NOMO-1 treated with DMSO at 0.1 percent for 48 hours (cell line): ENCODE measurements around the gene MAT2A.
A peak's percentile ranks its signal among the peaks of the same experiment; 100 is the strongest.
"Not testable (repeated sequence)": the region's sequence is repeated elsewhere in the genome, so short reads cannot be mapped to it uniquely, and the experiment has no call there.

Experiments used
- DNase-seq: peaks from one replicate; lab custom pipeline; 2025; ENCODE audit not compliant: unreplicated experiment; lab: John Stamatoyannopoulos, UW

MAT2A gene

GRCh38 chr2:85523903-85524335, 15.0 kb upstream of the MAT2A start:
- no peak for DNase-seq

- peak; percentile 63 for DNase-seq
These were observed 14.5 kb upstream of the MAT2A start for GRCh38 chr2:85524336-85524908.

GRCh38 chr2:85525029-85525428, 13.9 kb upstream of the MAT2A start:
- no peak for DNase-seq

GRCh38 chr2:85525567-85525966, 13.4 kb upstream of the MAT2A start:
- DNase-seq = peak; percentile 85

- no peak for DNase-seq
These were observed 11.2 kb upstream of the MAT2A start for GRCh38 chr2:85527787-85528186.

GRCh38 chr2:85528355-85528754, 10.6 kb upstream of the MAT2A start:
- DNase-seq = no peak

- no peak for DNase-seq
These were observed 9.2 kb upstream of the MAT2A start for GRCh38 chr2:85529809-85530208.

- no peak for DNase-seq
These were observed 7.4 kb upstream of the MAT2A start for GRCh38 chr2:85531589-85531988.

- DNase-seq = no peak
These were observed 4.9 kb upstream of the MAT2A start for GRCh38 chr2:85534099-85534498.

GRCh38 chr2:85534881-85535280, 4.1 kb upstream of the MAT2A start:
- peak; percentile 65 for DNase-seq

- DNase-seq = no peak
These were observed 2.5 kb upstream of the MAT2A start for GRCh38 chr2:85536479-85536878.

- peak; percentile 39 for DNase-seq
These were observed 1.1 kb upstream of the MAT2A start for GRCh38 chr2:85537600-85538506.

GRCh38 chr2:85539361-85540132, 579 bp downstream of the MAT2A start:
- DNase-seq = peak; percentile 71

- DNase-seq = no peak
These were observed 1.2 kb downstream of the MAT2A start for GRCh38 chr2:85540133-85540648.

GRCh38 chr2:85541262-85541661, 2.3 kb downstream of the MAT2A start:
- no peak for DNase-seq

- no peak for DNase-seq
These were observed 2.9 kb downstream of the MAT2A start for GRCh38 chr2:85541753-85542457.

- no peak for DNase-seq
These were observed 3.8 kb downstream of the MAT2A start for GRCh38 chr2:85542777-85543176.

- DNase-seq = not testable (repeated sequence)
These were observed 5.3 kb downstream of the MAT2A start for GRCh38 chr2:85544254-85544691.

GRCh38 chr2:85544915-85545779, 6.2 kb downstream of the MAT2A start:
- DNase-seq = not testable (repeated sequence)

- DNase-seq = no peak
These were observed 6.8 kb downstream of the MAT2A start for GRCh38 chr2:85545780-85546240.
